ENCODE results near the gene MYOG. TPM values are rescaled to one million over a fixed set of nuclear protein-coding genes. Genes with fewer than 3 reads are reported as not detected.

The MYOG gene
- total RNA-seq, 2 experiments from 2014 or later = not detected

DNA sequence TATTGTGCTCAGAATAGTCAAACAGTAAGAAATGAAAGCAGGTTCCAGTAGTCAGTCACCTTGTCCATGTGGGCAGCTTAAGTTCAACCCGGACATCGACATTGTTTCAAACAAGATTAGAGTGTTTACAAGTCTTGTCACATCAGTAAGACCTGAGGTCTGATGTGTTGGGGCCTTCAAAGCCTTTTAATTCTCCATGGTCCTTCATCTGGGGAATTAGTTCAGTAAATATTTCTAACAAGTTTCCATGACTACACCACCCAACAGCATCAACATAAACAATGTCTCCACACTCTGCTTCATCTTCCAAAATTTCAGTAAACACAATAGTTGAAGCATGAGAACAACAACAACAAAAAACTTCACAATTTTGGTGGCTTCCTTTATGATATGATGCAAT lies 26.7 kb upstream of the MYOG start:
- no peak overlapping the region for H2AFZ ChIP-seq (ENCODE audit: low read length)
- no peak overlapping the region for H3K4me2 ChIP-seq (ENCODE audit: low read length)
- TF ChIP-seq, protein P1, sequence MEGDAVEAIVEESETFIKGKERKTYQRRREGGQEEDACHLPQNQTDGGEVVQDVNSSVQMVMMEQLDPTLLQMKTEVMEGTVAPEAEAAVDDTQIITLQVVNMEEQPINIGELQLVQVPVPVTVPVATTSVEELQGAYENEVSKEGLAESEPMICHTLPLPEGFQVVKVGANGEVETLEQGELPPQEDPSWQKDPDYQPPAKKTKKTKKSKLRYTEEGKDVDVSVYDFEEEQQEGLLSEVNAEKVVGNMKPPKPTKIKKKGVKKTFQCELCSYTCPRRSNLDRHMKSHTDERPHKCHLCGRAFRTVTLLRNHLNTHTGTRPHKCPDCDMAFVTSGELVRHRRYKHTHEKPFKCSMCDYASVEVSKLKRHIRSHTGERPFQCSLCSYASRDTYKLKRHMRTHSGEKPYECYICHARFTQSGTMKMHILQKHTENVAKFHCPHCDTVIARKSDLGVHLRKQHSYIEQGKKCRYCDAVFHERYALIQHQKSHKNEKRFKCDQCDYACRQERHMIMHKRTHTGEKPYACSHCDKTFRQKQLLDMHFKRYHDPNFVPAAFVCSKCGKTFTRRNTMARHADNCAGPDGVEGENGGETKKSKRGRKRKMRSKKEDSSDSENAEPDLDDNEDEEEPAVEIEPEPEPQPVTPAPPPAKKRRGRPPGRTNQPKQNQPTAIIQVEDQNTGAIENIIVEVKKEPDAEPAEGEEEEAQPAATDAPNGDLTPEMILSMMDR (conservative IDR thresholded peaks at IDR 0.05; ENCODE audit: low read length) = no peak
- no peak for TF ChIP-seq EZH2phosphoT487 (IDR thresholded peaks at IDR 0.05; ENCODE audit: borderline replicate concordance, low read depth, low read length)
- no peaks in the 10 kb centered on the region for H3K79me2 ChIP-seq (ENCODE audit: insufficient read depth, low read depth, low read length)
- no peak for DNase-seq (ENCODE audit: low spot score)
- no peak overlapping the region for H3K27ac ChIP-seq (ENCODE audit: low read depth, low read length, poor library complexity, severe bottlenecking)
- no peaks in the 10 kb centered on the region for H3K36me3 ChIP-seq (ENCODE audit: insufficient read depth, low read length)
- POLR2A ChIA-PET = no interaction called here
- BruUV-seq (replicated peaks) = no TSS peak
- no peaks in the 10 kb centered on the region for H3K4me1 ChIP-seq (ENCODE audit: insufficient read depth, low read length, poor library complexity, severe bottlenecking)
- intact Hi-C loops (cut with micrococcal nuclease; ENCODE audit: unreplicated experiment) = no loop called here
- no peak overlapping the region for H3K4me3 ChIP-seq (ENCODE audit: low read depth, low read length, poor library complexity, severe bottlenecking)
- CTCF ChIA-PET (ENCODE audit: unreplicated experiment) = no interaction called here
- no peaks in the 10 kb centered on the region for H3K9me3 ChIP-seq (ENCODE audit: low read length)
- no peaks in the 10 kb centered on the region for H4K20me1 ChIP-seq (ENCODE audit: insufficient read depth, low read length)
- H3K9me2 ChIP-seq (ENCODE audit: insufficient read depth, low read length) = no peaks in the 10 kb centered on the region

DNA sequence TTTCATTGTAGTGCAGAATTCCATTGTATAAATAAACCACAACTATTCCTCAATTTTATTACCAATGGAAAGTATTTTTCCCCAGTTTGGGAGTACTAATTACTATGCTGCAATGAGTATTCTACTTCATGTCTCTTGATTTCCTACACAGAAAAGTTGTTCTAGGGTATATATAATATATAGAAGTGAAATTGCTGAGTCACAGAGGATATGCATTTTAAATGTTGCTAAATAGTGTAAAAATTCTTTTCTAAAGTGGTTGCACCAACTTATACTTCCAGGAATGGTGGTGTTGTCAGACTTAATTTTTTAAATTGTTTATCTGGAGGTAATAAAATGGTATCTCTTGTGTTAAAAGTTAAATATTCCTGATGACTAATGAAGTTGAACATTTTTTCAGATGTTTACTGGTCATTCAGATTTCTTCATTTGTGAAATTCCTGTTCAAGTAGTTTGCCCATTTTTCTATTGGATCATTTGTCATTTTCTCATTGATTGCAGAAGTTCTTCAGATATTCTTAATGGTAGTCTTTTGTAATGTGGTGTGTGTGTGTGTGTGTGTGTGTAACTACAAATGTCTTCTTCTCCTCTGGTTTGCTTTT lies 19.1 kb upstream of the MYOG start:
- TF ChIP-seq EZH2phosphoT487 (IDR thresholded peaks at IDR 0.05; ENCODE audit: borderline replicate concordance, low read depth, low read length) = no peak
- TF ChIP-seq, protein P1 (conservative IDR thresholded peaks at IDR 0.05; ENCODE audit: low read length) = no peak
- no TSS peak for BruUV-seq (replicated peaks)
- H3K4me2 ChIP-seq (ENCODE audit: low read length) = no peak overlapping the region
- no peak overlapping the region for H2AFZ ChIP-seq (ENCODE audit: low read length)
- H3K4me3 ChIP-seq (ENCODE audit: low read depth, low read length, poor library complexity, severe bottlenecking) = no peak overlapping the region
- intact Hi-C loops (cut with micrococcal nuclease; ENCODE audit: unreplicated experiment) = no loop called here
- H3K9me2 ChIP-seq (ENCODE audit: insufficient read depth, low read length) = no peaks in the 10 kb centered on the region
- no peak overlapping the region for H3K27ac ChIP-seq (ENCODE audit: low read depth, low read length, poor library complexity, severe bottlenecking)
- 0 out of 2 replicates have a peak, but pooled peaks cover 5% of the 10 kb centered on the region for H3K9me3 ChIP-seq (ENCODE audit: low read length)
- no peak for DNase-seq (ENCODE audit: low spot score)
- CTCF ChIA-PET (ENCODE audit: unreplicated experiment) = no interaction called here
- no peaks in the 10 kb centered on the region for H3K36me3 ChIP-seq (ENCODE audit: insufficient read depth, low read length)
- POLR2A ChIA-PET = no interaction called here
- H4K20me1 ChIP-seq (ENCODE audit: insufficient read depth, low read length) = no peaks in the 10 kb centered on the region
- H3K4me1 ChIP-seq (ENCODE audit: insufficient read depth, low read length, poor library complexity, severe bottlenecking) = no peaks in the 10 kb centered on the region
- no peaks in the 10 kb centered on the region for H3K79me2 ChIP-seq (ENCODE audit: insufficient read depth, low read depth, low read length)

DNA sequence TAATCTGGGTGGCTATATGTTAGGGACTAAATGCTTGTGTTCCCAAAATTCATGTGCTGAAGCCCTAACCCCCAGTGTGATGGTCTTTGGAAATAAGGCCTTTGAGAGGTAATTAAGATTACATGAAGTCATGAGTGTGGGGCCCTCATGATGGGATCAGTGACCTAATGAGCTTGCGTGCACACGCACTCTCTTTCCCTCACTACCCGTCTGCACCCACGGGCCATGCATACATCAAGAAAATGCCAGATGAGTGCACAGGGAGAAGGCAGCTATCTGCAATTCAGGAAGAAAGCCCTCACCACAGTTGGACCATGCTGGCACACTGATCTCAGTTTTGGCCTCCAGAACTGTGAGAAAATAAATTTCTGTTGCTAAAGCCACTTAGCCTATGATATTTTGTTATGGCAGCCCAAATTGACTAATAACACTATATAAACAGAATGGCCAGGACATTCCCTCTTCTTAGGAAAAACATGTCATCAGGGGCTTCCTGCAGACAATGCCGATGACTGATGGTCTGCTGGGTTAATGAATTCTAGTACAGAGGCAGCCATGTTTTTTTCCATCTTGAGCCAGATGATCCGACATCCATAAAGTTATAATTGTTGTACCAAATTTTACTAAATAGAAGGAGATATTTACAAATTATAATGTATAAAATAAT lies 18.1 kb upstream of the MYOG start:
- no peak overlapping the region for H3K27ac ChIP-seq (ENCODE audit: low read depth, low read length, poor library complexity, severe bottlenecking)
- no peaks in the 10 kb centered on the region for H3K79me2 ChIP-seq (ENCODE audit: insufficient read depth, low read depth, low read length)
- H3K4me1 ChIP-seq (ENCODE audit: insufficient read depth, low read length, poor library complexity, severe bottlenecking) = no peaks in the 10 kb centered on the region
- no TSS peak for BruUV-seq (replicated peaks)
- H3K36me3 ChIP-seq (ENCODE audit: insufficient read depth, low read length) = no peaks in the 10 kb centered on the region
- H3K9me2 ChIP-seq (ENCODE audit: insufficient read depth, low read length) = no peaks in the 10 kb centered on the region
- no peak for DNase-seq (ENCODE audit: low spot score)
- intact Hi-C loops (cut with micrococcal nuclease; ENCODE audit: unreplicated experiment) = no loop called here
- H4K20me1 ChIP-seq (ENCODE audit: insufficient read depth, low read length) = no peaks in the 10 kb centered on the region
- H3K4me3 ChIP-seq (ENCODE audit: low read depth, low read length, poor library complexity, severe bottlenecking) = no peak overlapping the region
- H3K9me3 ChIP-seq (ENCODE audit: low read length) = 0 out of 2 replicates have a peak, but pooled peaks cover 5% of the 10 kb centered on the region
- H3K4me2 ChIP-seq (ENCODE audit: low read length) = no peak overlapping the region
- TF ChIP-seq, protein P1 (conservative IDR thresholded peaks at IDR 0.05; ENCODE audit: low read length) = no peak
- no peak for TF ChIP-seq EZH2phosphoT487 (IDR thresholded peaks at IDR 0.05; ENCODE audit: borderline replicate concordance, low read depth, low read length)
- H2AFZ ChIP-seq (ENCODE audit: low read length) = no peak overlapping the region
- ChIA-PET POLR2A (no interaction called here), CTCF (ENCODE audit: unreplicated experiment) (no interaction called here)
